ENCODE measurements around the gene TRIM4.

GRCh38 chr7:99876491-99876890 lies 42.8 kb downstream of the TRIM4 start:
- TF ChIP-seq POLR2A (IDR thresholded peaks at IDR 0.05) (no peak), CTCF (IDR thresholded peaks at IDR 0.05 in 8 of 11, conservative IDR thresholded peaks at IDR 0.05 in 3 of 11) (no peak), POLR2AphosphoS5 (IDR thresholded peaks at IDR 0.05) (no peak)
